Natural killer cell (primary cell): ENCODE data around the gene DCST1. TPM values are rescaled to one million over a fixed set of nuclear protein-coding genes. Genes with fewer than 3 reads are reported as not detected.

Source experiments
- ATAC-seq, 3 donors: fragments of 150-1000 bp in 2 of 3; fragments of 200-7000 bp in 1 of 3; cut with Tn5 transposase; 1 replicate in 1 of 3; 2 replicates in 2 of 3; pipeline ENCODE4 v1.10.0; 2021; ENCODE audit warnings: mild to moderate bottlenecking in 2 of 3, moderate library complexity in 2 of 3
- DNase-seq, 2 donors: peaks; one replicate each; pipeline versions ENCODE4 v3.0.0 to v3.0.0-alpha.2; 2013 to 2021; ENCODE audit warnings: mixed read lengths in 1 of 2
- H3K27ac ChIP-seq: one replicate; pipeline ENCODE4 v1.5.1; 2013; ENCODE audit warnings: mild to moderate bottlenecking, low read length
- H3K27me3 ChIP-seq: one replicate; pipeline ENCODE4 v1.6.1; 2013; ENCODE audit warnings: low read length; ENCODE audit not compliant: control insufficient read depth, insufficient read depth
- H3K36me3 ChIP-seq: one replicate; pipeline ENCODE4 v1.6.1; 2013; ENCODE audit warnings: low read length; ENCODE audit not compliant: control insufficient read depth, insufficient read depth
- H3K4me1 ChIP-seq: one replicate; pipeline ENCODE4 v1.6.1; 2013; ENCODE audit warnings: low read length; ENCODE audit not compliant: control insufficient read depth, insufficient read depth
- H3K4me3 ChIP-seq: one replicate; pipeline ENCODE4 v1.5.1; 2013; ENCODE audit warnings: low read length
- H3K9me3 ChIP-seq: one replicate; pipeline ENCODE4 v1.6.1; 2013; ENCODE audit warnings: low read length; ENCODE audit not compliant: control insufficient read depth, insufficient read depth
- H3K27ac Mint-ChIP-seq, 2 donors: one replicate each; pipeline ENCODE4 v1.8.0; 2022; ENCODE audit warnings: mild to moderate bottlenecking in 2 of 2, mixed read lengths in 2 of 2, moderate library complexity in 1 of 2
- H3K27me3 Mint-ChIP-seq, 2 donors: one replicate each; pipeline ENCODE4 v1.8.0; 2022; ENCODE audit warnings: low read depth in 2 of 2, mixed read lengths in 2 of 2
- H3K36me3 Mint-ChIP-seq: one replicate; pipeline ENCODE4 v1.8.0; 2022; ENCODE audit warnings: mixed read lengths
- H3K4me1 Mint-ChIP-seq, 2 donors: one replicate each; pipeline ENCODE4 v1.8.0; 2022; ENCODE audit warnings: mixed read lengths in 2 of 2
- H3K4me3 Mint-ChIP-seq: one replicate; pipeline ENCODE4 v1.8.0; 2022; ENCODE audit warnings: mild to moderate bottlenecking, moderate library complexity, mixed read lengths
- H3K9me3 Mint-ChIP-seq, 2 donors: one replicate each; pipeline ENCODE4 v1.8.0; 2022; ENCODE audit warnings: mixed read lengths in 2 of 2
- CTCF ChIP-seq: fragments of 200-600 bp; IDR thresholded peaks from one replicate; pipeline ENCODE4 v1.8.0; 2022; ENCODE audit warnings: antibody characterized with exemption
- WGBS: methylation state at CpG from one replicate; pipeline ENCODE4 v1.1.7; 2013; ENCODE audit warnings: missing lambda C conversion rate; ENCODE audit not compliant: insufficient coverage; 5-methylcytosine and 5-hydroxymethylcytosine counted together
- intact Hi-C: fragments of 100-400 bp; cut with micrococcal nuclease; formaldehyde crosslinking; loops from one replicate; pipeline ENCODE4 v1.14.2; 2022
- total RNA-seq, 4 donors: library from RNA; stranded (reverse); fragments of 120-200 nt in 1 of 4; gene quantifications; one replicate each; pipeline versions ENCODE4 v1.2.3 to v1.2.4, GENCODE V29; 2013 to 2022

The DCST1 gene
- total RNA-seq, 3 donors from 2014 or later (not counting 1 experiment from before 2014, with no cell fraction given), result 0.35 to 0.60 TPM; not detected in 1

GRCh38 chr1:155066777-155067176 is 33.2 kb downstream of the DCST1 start:
- DNase-seq (no peak), ATAC-seq (no peak)
- H3K36me3 ChIP-seq, result peaks cover 5% of the 10 kb centered on the region
- no peaks in the 10 kb centered on the region for H3K27me3 ChIP-seq
- H3K4me1 ChIP-seq, result peaks cover 56% of the 10 kb centered on the region
- Mint-ChIP-seq H3K27me3 (no peaks in the 10 kb centered on the region), H3K4me1 (peaks cover 20 to 61% of the 10 kb centered on the region in 2 donors), H3K27ac (no peak overlapping the region), H3K9me3 (no peaks in the 10 kb centered on the region), H3K36me3 (no peaks in the 10 kb centered on the region), H3K4me3 (no peak overlapping the region)
- TF ChIP-seq CTCF, result no peak
- no peaks in the 10 kb centered on the region for H3K9me3 ChIP-seq
- H3K27ac ChIP-seq, result no peak overlapping the region
- intact Hi-C loops, result no loop called here
- H3K4me3 ChIP-seq, result no peak overlapping the region
- WGBS, result 95% methylated on average over 8 of the region's 8 CpGs

GRCh38 chr1:155068599-155068998 is 35.0 kb downstream of the DCST1 start:
- Histone ChIP-seq H3K9me3 (no peaks in the 10 kb centered on the region), H3K4me3 (no peak overlapping the region), H3K36me3 (peaks cover 5% of the 10 kb centered on the region), H3K27ac (no peak overlapping the region), H3K27me3 (no peaks in the 10 kb centered on the region), H3K4me1 (peaks cover 42% of the 10 kb centered on the region)
- H3K4me1 Mint-ChIP-seq, result peaks cover 16 to 48% of the 10 kb centered on the region in 2 donors
- H3K9me3 Mint-ChIP-seq, result no peaks in the 10 kb centered on the region
- no peak overlapping the region for H3K4me3 Mint-ChIP-seq
- DNase-seq, result no peak
- intact Hi-C loops, result no loop called here
- no peak for ATAC-seq
- 97% methylated on average over 3 of the region's 3 CpGs for WGBS
- no peak overlapping the region for H3K27ac Mint-ChIP-seq
- no peak for TF ChIP-seq CTCF
- no peaks in the 10 kb centered on the region for H3K27me3 Mint-ChIP-seq
- no peaks in the 10 kb centered on the region for H3K36me3 Mint-ChIP-seq

- WGBS, result 71% methylated on average over 5 of the region's 7 CpGs
- intact Hi-C loops, result loop anchor here (2.0 kb wide), 1 partner anchor 15 kb away; no protein-coding TSS in a partner anchor
- peaks cover 39% of the 10 kb centered on the region for H3K4me1 ChIP-seq
- ATAC-seq (no peak), DNase-seq (no peak)
- peaks cover 8 to 44% of the 10 kb centered on the region in 2 donors for H3K4me1 Mint-ChIP-seq
- no peaks in the 10 kb centered on the region for H3K27me3 Mint-ChIP-seq
- no peak overlapping the region for H3K4me3 Mint-ChIP-seq
- H3K36me3 ChIP-seq, result peaks cover 5% of the 10 kb centered on the region
- peak overlapping the region; percentile 46 for H3K27ac ChIP-seq
- H3K4me3 ChIP-seq, result no peak overlapping the region
- no peaks in the 10 kb centered on the region for H3K27me3 ChIP-seq
- peak overlapping the region in 1 of 2 donors; percentile 33 for H3K27ac Mint-ChIP-seq
- no peak for TF ChIP-seq CTCF
- no peaks in the 10 kb centered on the region for H3K9me3 ChIP-seq
- H3K9me3 Mint-ChIP-seq, result no peaks in the 10 kb centered on the region
- H3K36me3 Mint-ChIP-seq, result no peaks in the 10 kb centered on the region
These were observed 36.0 kb downstream of the DCST1 start for GRCh38 chr1:155069551-155070157.
